ENCODE measurements around the gene ZNF700.
"Not testable (repeated sequence)": the region's sequence is repeated elsewhere in the genome, so short reads cannot be mapped to it uniquely, and the experiment has no call there.

- not testable (repeated sequence) for TF ChIP-seq EZH2phosphoT487 (conservative IDR thresholded peaks at IDR 0.05; ENCODE audit: low read length)
- TF ChIP-seq CTCF (IDR thresholded peaks at IDR 0.05; ENCODE audit: insufficient read depth, low read length, poor library complexity, severe bottlenecking) = peak; percentile 36
Observed at GRCh38 chr19:11879687-11880266, 45.1 kb upstream of the ZNF700 start.
